Neural crest cell (in vitro differentiated cells): ENCODE data around the gene SLC6A11. TPM values are rescaled to one million over a fixed set of nuclear protein-coding genes. Genes with fewer than 3 reads are reported as not detected.

Source experiments
- DNase-seq: peaks from one replicate; pipeline ENCODE4 v3.0.0; 2021; ENCODE audit warnings: low read depth, mixed read lengths, low spot score
- H3K27ac Mint-ChIP-seq: one replicate; pipeline ENCODE4 v1.8.0; 2021; ENCODE audit warnings: mild to moderate bottlenecking, mixed read lengths; ENCODE audit not compliant: unreplicated experiment
- H3K27me3 Mint-ChIP-seq: 2 replicates; pipeline ENCODE4 v1.8.0; 2021; ENCODE audit warnings: low read depth, mild to moderate bottlenecking, mixed read lengths
- H3K36me3 Mint-ChIP-seq: 2 replicates; pipeline ENCODE4 v1.8.0; 2021; ENCODE audit warnings: low read depth, mild to moderate bottlenecking, mixed read lengths
- H3K4me1 Mint-ChIP-seq: 2 replicates; pipeline ENCODE4 v1.8.0; 2021; ENCODE audit warnings: mixed read lengths
- H3K4me3 Mint-ChIP-seq: one replicate; pipeline ENCODE4 v1.8.0; 2021; ENCODE audit warnings: mild to moderate bottlenecking, mixed read lengths
- H3K9me3 Mint-ChIP-seq: 2 replicates; pipeline ENCODE4 v1.8.0; 2021; ENCODE audit warnings: mixed read lengths
- CTCF ChIP-seq: fragments of 200-600 bp; sonication (generic); conservative IDR thresholded peaks from 2 replicates; pipeline ENCODE4 v1.5.0; 2021; ENCODE audit warnings: antibody characterized with exemption, mild to moderate bottlenecking
- total RNA-seq: library from RNA; stranded (reverse); gene quantifications from 2 replicates; pipeline ENCODE4 v1.2.1, GENCODE V29; 2021

The SLC6A11 gene
- total RNA-seq, 1 donor from 2014 or later = 2.1 TPM

GRCh38 chr3:10857235-10857634 lies 41.2 kb downstream of the SLC6A11 start:
- Mint-ChIP-seq H3K9me3 (no peaks in the 10 kb centered on the region), H3K36me3 (no peaks in the 10 kb centered on the region), H3K27ac (no peak overlapping the region), H3K4me3 (no peak overlapping the region), H3K4me1 (no peaks in the 10 kb centered on the region), H3K27me3 (peaks cover 53% of the 10 kb centered on the region)
- no peak for TF ChIP-seq CTCF
- no peak for DNase-seq

- TF ChIP-seq CTCF = no peak
- DNase-seq = no peak
- H3K4me1 Mint-ChIP-seq = no peaks in the 10 kb centered on the region
- H3K9me3 Mint-ChIP-seq = no peaks in the 10 kb centered on the region
- no peak overlapping the region for H3K27ac Mint-ChIP-seq
- H3K36me3 Mint-ChIP-seq = no peaks in the 10 kb centered on the region
- no peak overlapping the region for H3K4me3 Mint-ChIP-seq
- peaks cover 55% of the 10 kb centered on the region for H3K27me3 Mint-ChIP-seq
These were observed 42.1 kb downstream of the SLC6A11 start for GRCh38 chr3:10858091-10858490.

- H3K27me3 Mint-ChIP-seq = peaks cover 65% of the 10 kb centered on the region
- peak; percentile 46 for DNase-seq
- no peaks in the 10 kb centered on the region for H3K9me3 Mint-ChIP-seq
- no peaks in the 10 kb centered on the region for H3K36me3 Mint-ChIP-seq
- H3K4me3 Mint-ChIP-seq = no peak overlapping the region
- H3K4me1 Mint-ChIP-seq = no peaks in the 10 kb centered on the region
- TF ChIP-seq CTCF = no peak
- no peak overlapping the region for H3K27ac Mint-ChIP-seq
These were observed 51.4 kb downstream of the SLC6A11 start for GRCh38 chr3:10867384-10867783.

- no peaks in the 10 kb centered on the region for H3K4me1 Mint-ChIP-seq
- peaks cover 68% of the 10 kb centered on the region for H3K27me3 Mint-ChIP-seq
- TF ChIP-seq CTCF = no peak
- H3K9me3 Mint-ChIP-seq = no peaks in the 10 kb centered on the region
- H3K27ac Mint-ChIP-seq = no peak overlapping the region
- no peak overlapping the region for H3K4me3 Mint-ChIP-seq
- no peaks in the 10 kb centered on the region for H3K36me3 Mint-ChIP-seq
- no peak for DNase-seq
These were observed 53.4 kb downstream of the SLC6A11 start for GRCh38 chr3:10869460-10869859.

GRCh38 chr3:10870296-10870695 lies 54.3 kb downstream of the SLC6A11 start:
- Mint-ChIP-seq H3K4me3 (no peak overlapping the region), H3K27me3 (peaks cover 67% of the 10 kb centered on the region), H3K4me1 (no peaks in the 10 kb centered on the region)

More at GRCh38 chr3:10870296-10870695, 54.3 kb downstream of the SLC6A11 start:
- Mint-ChIP-seq H3K36me3 (no peaks in the 10 kb centered on the region), H3K27ac (no peak overlapping the region), H3K9me3 (no peaks in the 10 kb centered on the region)
- no peak for TF ChIP-seq CTCF
- DNase-seq = no peak
